NB4 (cell line): ENCODE measurements around the gene ERGIC2.

Experiments
- DNase-seq: peaks from one replicate; pipeline ENCODE4 v3.0.0; 2010; ENCODE audit warnings: low read depth
- H3K4me3 ChIP-seq: one replicate; pipeline ENCODE4 v1.5.1; 2011; ENCODE audit warnings: mild to moderate bottlenecking, low read depth, low read length, moderate library complexity
- MYC ChIP-seq: IDR thresholded peaks from 2 replicates; pipeline ENCODE4 v1.6.1; 2011; ENCODE audit warnings: low read depth, low read length
- POLR2A ChIP-seq: IDR thresholded peaks from 2 replicates; pipeline ENCODE4 v1.6.1; 2011; ENCODE audit warnings: mild to moderate bottlenecking; ENCODE audit not compliant: insufficient read length; ENCODE audit errors: extremely low read depth
- TF ChIP-seq, protein P1 (sequence below): IDR thresholded peaks from one replicate; pipeline ENCODE4 v1.5.1; 2012; ENCODE audit warnings: low read depth, low read length
- TF ChIP-seq, protein P2 (sequence below): IDR thresholded peaks from 2 replicates; pipeline ENCODE4 v1.6.1; 2011; ENCODE audit warnings: low read depth, low read length

Gene ERGIC2, protein sequence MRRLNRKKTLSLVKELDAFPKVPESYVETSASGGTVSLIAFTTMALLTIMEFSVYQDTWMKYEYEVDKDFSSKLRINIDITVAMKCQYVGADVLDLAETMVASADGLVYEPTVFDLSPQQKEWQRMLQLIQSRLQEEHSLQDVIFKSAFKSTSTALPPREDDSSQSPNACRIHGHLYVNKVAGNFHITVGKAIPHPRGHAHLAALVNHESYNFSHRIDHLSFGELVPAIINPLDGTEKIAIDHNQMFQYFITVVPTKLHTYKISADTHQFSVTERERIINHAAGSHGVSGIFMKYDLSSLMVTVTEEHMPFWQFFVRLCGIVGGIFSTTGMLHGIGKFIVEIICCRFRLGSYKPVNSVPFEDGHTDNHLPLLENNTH

DNA sequence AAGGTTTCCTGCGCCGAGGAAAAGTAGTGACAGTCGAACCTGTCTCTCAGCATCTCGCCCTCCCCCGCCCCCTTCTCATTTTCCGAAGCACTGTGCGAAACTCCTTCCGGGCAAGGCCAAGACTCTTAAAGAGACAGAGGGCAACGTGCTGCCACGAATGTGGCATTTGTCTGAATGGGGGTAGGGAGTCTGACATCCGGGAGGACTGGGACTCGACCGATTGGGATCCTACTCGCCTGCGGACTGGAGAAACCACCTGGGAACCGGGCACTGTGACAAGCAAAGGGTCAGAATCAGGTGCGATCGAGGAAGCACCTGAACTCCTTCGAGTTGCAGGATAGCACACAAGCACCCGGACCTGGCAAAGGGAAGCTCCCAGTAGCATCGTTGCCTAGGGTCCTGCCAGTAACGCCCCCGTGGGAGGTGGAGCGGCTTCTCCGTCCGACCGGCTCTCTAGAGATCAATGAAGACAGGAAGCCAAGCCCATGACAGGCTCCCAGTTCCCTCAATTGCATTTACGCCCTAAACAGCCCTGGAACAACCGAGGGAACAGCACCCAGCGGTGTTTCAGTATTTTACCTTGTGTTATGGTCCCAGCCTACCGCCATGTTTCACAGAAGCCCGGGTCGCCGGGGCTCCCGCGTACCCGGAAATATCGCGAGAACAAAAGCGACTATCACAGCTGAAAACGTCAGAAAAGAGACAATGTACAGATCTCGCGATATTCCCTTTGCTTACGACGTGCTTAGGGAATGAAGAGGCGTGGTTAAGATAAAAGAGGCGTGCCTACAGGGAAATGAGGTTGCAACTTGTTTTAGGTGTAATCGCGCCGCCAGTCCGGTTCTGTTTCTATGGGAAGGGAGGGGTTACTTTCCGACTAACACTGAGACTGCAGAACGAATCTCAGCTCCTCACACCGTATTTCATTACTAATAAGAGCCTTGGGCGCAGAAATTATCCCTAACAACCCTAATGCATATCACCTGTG is at the start of gene ERGIC2:
Gene ERGIC2 (minus strand): TSS at position 637 of the 988 bp plus-strand sequence. CDS start 9,539 bp downstream, outside the sequence.
- H3K4me3 ChIP-seq = peak within 1 kb of the TSS; percentile 80
- peak; percentile 100 for DNase-seq
- TF ChIP-seq, protein P1, sequence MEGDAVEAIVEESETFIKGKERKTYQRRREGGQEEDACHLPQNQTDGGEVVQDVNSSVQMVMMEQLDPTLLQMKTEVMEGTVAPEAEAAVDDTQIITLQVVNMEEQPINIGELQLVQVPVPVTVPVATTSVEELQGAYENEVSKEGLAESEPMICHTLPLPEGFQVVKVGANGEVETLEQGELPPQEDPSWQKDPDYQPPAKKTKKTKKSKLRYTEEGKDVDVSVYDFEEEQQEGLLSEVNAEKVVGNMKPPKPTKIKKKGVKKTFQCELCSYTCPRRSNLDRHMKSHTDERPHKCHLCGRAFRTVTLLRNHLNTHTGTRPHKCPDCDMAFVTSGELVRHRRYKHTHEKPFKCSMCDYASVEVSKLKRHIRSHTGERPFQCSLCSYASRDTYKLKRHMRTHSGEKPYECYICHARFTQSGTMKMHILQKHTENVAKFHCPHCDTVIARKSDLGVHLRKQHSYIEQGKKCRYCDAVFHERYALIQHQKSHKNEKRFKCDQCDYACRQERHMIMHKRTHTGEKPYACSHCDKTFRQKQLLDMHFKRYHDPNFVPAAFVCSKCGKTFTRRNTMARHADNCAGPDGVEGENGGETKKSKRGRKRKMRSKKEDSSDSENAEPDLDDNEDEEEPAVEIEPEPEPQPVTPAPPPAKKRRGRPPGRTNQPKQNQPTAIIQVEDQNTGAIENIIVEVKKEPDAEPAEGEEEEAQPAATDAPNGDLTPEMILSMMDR = no peak
- peak; percentile 91 for TF ChIP-seq MYC
- TF ChIP-seq, protein P2, sequence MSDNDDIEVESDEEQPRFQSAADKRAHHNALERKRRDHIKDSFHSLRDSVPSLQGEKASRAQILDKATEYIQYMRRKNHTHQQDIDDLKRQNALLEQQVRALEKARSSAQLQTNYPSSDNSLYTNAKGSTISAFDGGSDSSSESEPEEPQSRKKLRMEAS = peak; percentile 88
- TF ChIP-seq POLR2A = peak; percentile 91

DNA sequence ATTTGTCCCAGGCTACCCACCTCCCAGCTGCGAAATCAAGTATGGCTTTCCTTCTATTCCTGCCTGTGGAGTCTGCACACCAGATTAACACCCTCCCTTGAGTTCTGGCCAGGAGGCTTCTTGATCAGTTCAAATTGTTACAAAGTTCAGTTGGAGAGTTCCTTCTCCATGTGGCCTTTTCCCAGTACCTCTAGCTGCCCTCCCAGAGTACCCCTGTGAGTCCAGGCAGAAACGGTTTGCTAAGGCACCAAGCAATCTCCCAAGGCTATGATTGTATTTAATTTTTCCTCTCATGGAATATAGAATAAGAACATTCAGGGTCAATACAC is 49.7 kb upstream of the ERGIC2 start:
- no peak overlapping the region for H3K4me3 ChIP-seq
- TF ChIP-seq, protein P2 = no peak
- TF ChIP-seq, protein P1 = no peak
- TF ChIP-seq POLR2A = no peak
- TF ChIP-seq MYC = no peak
- no peak for DNase-seq

DNA sequence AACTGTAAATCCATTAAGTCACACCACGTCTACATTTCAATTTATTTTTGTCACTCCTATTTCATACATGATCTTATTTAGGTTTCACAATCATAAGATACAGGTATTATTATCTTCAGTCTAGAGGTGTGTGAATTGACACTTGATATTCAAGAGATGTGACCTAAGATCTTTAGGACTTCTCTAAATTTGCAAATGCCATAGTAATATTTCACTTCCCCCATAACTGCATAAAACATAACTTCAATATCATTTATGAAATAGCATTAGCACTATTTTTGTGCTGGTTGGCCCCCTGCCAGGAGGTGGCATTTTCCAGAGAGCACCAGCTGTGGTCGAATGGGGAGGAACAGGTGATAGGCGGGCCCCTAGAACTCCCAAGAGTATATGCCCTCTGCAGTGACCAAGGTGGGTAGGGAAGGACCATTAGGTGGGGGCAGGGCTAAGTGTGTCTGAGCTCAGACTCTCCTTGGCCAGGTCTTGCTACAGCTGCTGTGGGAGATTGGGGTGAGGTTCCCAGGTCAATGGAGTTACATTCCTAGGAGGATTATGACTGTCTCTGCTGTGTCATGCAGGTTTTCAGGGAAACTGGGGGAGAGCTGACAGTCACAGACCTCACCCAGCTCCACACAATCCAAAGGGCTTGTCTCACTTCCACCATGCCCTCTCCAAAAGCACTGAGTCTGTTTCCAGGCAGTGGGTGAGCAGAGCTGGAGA is 49.2 kb upstream of the ERGIC2 start:
- no peak overlapping the region for H3K4me3 ChIP-seq
- DNase-seq = no peak
- TF ChIP-seq POLR2A (no peak), MYC (no peak)
- TF ChIP-seq, protein P1 = no peak
- TF ChIP-seq, protein P2 = no peak

DNA sequence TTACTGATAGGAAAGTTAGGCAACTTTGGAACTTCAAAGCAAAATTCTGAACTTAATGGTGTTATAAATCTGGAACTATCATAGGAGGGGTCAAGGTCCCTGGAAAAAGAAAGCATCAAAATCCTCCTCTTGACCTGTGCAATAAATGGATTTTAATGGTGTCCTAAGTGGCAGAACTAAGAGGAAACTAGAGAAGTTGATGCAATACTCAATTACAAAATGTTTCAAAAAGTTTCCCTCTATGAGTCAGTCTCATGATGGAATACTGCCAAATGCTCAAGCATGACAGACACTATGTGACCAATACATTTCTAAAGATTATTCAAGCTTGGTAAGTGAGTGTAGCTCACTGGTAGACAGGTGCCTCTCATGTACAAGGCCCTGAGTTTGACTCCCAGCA is 47.7 kb upstream of the ERGIC2 start:
- peak; percentile 98 for DNase-seq
- TF ChIP-seq, protein P2 = peak; percentile 68
- TF ChIP-seq, protein P1 = no peak
- peak overlapping the region; percentile 12 for H3K4me3 ChIP-seq

DNA sequence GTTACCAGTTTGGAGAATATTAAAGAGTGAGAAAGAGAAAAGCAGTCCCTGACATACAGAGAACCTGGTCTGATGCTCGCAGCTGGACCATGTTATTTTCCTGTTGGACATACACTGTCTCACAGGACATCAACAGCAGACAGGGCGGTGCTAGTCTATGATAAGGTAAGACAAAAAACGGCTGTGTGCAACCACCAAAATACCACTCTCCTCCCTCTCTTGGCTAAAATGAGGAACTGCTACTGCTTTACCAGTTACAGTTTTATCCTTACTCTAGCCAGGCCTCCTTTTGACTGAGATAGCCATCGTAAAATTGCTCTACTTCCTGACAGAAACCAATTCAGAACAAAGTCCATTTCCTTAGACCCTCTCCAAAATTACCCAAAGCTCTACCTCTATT is 47.0 kb upstream of the ERGIC2 start:
- peak; percentile 95 for DNase-seq
- peak overlapping the region; percentile 12 for H3K4me3 ChIP-seq
- TF ChIP-seq, protein P1 = peak; percentile 69
- TF ChIP-seq, protein P2 = peak; percentile 57; the same call in 1 of the 2 replicates
- TF ChIP-seq MYC (no peak), POLR2A (no peak)
